Measurements from ENCODE around the gene MOCS3. TPM values are rescaled to one million over a fixed set of nuclear protein-coding genes. Genes with fewer than 3 reads are reported as not detected.

The MOCS3 gene
- total and polyA plus RNA-seq, 2 of the 13 experiments (the other 11 are each of a cell fraction or from before 2014, with no cell fraction given), result 3.7 to 8.4 TPM

DNA sequence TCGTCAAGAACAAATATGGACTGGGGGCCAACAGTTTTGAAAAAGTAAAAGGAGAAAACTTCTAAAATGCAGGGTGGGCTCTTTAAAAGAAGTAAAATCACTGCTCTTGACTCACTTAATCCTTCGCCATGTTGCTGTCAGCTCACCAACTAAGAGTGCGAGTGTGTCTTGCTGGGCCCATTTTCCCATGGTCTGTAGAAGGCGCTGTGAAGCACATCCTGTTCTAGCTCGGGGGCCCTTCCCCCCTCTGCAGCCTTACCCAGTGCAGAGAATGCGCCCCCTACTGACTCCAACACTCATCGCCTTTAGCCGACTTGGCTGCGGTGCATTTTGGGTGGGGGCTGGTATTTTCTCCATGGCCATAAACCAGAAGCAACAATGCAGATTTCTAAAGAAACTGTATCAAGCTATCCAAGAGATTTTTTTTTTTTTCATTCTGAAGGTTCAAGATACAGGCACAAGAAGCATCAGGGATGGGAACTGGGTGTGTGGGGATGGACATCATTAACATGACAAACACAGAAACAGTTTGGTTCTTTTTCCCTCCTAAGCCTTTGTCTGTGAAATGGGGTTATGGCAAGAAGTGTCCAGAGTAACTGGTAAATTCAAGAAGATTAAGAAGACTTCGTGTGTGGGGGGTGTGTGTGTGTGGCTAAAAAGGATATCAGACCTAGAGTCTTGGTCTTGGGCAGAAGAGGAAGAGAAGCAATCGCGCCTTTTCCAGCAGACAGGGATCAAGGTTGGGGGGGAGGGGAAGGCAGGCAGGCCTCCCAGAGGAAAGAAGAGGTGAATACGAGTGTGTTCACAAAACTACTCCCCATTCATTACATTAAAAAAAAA, 29.1 kb upstream of the MOCS3 start (continued):
- TF ChIP-seq, protein P1, sequence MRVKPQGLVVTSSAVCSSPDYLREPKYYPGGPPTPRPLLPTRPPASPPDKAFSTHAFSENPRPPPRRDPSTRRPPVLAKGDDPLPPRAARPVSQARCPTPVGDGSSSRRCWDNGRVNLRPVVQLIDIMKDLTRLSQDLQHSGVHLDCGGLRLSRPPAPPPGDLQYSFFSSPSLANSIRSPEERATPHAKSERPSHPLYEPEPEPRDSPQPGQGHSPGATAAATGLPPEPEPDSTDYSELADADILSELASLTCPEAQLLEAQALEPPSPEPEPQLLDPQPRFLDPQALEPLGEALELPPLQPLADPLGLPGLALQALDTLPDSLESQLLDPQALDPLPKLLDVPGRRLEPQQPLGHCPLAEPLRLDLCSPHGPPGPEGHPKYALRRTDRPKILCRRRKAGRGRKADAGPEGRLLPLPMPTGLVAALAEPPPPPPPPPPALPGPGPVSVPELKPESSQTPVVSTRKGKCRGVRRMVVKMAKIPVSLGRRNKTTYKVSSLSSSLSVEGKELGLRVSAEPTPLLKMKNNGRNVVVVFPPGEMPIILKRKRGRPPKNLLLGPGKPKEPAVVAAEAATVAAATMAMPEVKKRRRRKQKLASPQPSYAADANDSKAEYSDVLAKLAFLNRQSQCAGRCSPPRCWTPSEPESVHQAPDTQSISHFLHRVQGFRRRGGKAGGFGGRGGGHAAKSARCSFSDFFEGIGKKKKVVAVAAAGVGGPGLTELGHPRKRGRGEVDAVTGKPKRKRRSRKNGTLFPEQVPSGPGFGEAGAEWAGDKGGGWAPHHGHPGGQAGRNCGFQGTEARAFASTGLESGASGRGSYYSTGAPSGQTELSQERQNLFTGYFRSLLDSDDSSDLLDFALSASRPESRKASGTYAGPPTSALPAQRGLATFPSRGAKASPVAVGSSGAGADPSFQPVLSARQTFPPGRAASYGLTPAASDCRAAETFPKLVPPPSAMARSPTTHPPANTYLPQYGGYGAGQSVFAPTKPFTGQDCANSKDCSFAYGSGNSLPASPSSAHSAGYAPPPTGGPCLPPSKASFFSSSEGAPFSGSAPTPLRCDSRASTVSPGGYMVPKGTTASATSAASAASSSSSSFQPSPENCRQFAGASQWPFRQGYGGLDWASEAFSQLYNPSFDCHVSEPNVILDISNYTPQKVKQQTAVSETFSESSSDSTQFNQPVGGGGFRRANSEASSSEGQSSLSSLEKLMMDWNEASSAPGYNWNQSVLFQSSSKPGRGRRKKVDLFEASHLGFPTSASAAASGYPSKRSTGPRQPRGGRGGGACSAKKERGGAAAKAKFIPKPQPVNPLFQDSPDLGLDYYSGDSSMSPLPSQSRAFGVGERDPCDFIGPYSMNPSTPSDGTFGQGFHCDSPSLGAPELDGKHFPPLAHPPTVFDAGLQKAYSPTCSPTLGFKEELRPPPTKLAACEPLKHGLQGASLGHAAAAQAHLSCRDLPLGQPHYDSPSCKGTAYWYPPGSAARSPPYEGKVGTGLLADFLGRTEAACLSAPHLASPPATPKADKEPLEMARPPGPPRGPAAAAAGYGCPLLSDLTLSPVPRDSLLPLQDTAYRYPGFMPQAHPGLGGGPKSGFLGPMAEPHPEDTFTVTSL (CRISPR knock-in tag; IDR thresholded peaks at IDR 0.05; ENCODE audit: borderline replicate concordance), result no peak
- no peak for TF ChIP-seq ZNF724P (CRISPR knock-in tag; IDR thresholded peaks at IDR 0.05; ENCODE audit: borderline replicate concordance)
- peak in 1 of 2 experiments; percentile 89; a peak in 2 of 4 replicates for TF ChIP-seq KLF16 (CRISPR knock-in tag; IDR thresholded peaks at IDR 0.05)
- TF ChIP-seq, protein P2, sequence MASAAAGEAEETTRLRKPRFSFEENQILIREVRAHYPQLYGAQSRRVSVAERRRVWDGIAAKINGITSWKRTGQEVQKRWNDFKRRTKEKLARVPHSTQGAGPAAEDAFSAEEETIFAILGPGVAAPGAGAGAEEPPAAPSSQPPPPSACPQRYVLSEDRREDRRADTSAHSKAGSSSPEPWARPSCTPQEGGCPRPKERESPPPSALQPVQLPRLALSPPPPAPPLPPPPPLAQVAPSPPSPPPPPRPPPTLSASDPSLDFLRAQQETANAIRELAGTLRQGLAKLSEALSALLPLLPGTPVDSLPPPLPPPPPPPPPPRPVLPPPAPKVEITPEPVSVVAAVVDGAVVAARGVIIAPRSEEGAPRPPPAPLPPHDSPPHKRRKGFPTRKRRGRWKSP (CRISPR knock-in tag; IDR thresholded peaks at IDR 0.05), result peak; percentile 81
- TF ChIP-seq ZNF350 (CRISPR knock-in tag; IDR thresholded peaks at IDR 0.05; ENCODE audit: borderline replicate concordance, low read depth), result peak; percentile 85; the same call in 1 of the 2 replicates
- no peak for TF ChIP-seq POLR2AphosphoS5 (IDR thresholded peaks at IDR 0.05; ENCODE audit: low read depth, low read length)
- TF ChIP-seq SYNCRIP (IDR thresholded peaks at IDR 0.05; ENCODE audit: insufficient read depth, low read depth, low read length), result no peak
- TF ChIP-seq, protein P3, sequence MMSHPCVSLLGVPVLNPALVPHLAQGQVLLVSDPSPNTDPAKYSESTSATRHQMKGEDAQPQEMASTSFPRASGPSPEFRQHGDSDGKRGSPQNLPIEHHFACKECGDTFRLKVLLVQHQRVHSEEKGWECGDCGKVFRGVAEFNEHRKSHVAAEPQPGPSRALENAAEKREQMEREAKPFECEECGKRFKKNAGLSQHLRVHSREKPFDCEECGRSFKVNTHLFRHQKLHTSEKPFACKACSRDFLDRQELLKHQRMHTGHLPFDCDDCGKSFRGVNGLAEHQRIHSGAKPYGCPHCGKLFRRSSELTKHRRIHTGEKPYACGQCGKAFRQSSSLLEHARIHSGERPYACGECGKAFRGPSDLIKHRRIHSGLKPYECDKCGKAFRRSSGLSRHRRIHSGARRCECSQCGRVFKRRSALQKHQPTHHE (CRISPR knock-in tag; IDR thresholded peaks at IDR 0.05; ENCODE audit: borderline replicate concordance), result no peak
- TF ChIP-seq GPN1 (CRISPR knock-in tag; IDR thresholded peaks at IDR 0.05; ENCODE audit: borderline replicate concordance), result no peak
- TF ChIP-seq, protein P4, sequence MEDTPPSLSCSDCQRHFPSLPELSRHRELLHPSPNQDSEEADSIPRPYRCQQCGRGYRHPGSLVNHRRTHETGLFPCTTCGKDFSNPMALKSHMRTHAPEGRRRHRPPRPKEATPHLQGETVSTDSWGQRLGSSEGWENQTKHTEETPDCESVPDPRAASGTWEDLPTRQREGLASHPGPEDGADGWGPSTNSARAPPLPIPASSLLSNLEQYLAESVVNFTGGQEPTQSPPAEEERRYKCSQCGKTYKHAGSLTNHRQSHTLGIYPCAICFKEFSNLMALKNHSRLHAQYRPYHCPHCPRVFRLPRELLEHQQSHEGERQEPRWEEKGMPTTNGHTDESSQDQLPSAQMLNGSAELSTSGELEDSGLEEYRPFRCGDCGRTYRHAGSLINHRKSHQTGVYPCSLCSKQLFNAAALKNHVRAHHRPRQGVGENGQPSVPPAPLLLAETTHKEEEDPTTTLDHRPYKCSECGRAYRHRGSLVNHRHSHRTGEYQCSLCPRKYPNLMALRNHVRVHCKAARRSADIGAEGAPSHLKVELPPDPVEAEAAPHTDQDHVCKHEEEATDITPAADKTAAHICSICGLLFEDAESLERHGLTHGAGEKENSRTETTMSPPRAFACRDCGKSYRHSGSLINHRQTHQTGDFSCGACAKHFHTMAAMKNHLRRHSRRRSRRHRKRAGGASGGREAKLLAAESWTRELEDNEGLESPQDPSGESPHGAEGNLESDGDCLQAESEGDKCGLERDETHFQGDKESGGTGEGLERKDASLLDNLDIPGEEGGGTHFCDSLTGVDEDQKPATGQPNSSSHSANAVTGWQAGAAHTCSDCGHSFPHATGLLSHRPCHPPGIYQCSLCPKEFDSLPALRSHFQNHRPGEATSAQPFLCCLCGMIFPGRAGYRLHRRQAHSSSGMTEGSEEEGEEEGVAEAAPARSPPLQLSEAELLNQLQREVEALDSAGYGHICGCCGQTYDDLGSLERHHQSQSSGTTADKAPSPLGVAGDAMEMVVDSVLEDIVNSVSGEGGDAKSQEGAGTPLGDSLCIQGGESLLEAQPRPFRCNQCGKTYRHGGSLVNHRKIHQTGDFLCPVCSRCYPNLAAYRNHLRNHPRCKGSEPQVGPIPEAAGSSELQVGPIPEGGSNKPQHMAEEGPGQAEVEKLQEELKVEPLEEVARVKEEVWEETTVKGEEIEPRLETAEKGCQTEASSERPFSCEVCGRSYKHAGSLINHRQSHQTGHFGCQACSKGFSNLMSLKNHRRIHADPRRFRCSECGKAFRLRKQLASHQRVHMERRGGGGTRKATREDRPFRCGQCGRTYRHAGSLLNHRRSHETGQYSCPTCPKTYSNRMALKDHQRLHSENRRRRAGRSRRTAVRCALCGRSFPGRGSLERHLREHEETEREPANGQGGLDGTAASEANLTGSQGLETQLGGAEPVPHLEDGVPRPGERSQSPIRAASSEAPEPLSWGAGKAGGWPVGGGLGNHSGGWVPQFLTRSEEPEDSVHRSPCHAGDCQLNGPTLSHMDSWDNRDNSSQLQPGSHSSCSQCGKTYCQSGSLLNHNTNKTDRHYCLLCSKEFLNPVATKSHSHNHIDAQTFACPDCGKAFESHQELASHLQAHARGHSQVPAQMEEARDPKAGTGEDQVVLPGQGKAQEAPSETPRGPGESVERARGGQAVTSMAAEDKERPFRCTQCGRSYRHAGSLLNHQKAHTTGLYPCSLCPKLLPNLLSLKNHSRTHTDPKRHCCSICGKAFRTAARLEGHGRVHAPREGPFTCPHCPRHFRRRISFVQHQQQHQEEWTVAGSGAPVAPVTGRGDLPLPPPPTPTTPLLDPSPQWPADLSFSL (CRISPR knock-in tag; IDR thresholded peaks at IDR 0.05), result no peak
- TF ChIP-seq, protein P5, sequence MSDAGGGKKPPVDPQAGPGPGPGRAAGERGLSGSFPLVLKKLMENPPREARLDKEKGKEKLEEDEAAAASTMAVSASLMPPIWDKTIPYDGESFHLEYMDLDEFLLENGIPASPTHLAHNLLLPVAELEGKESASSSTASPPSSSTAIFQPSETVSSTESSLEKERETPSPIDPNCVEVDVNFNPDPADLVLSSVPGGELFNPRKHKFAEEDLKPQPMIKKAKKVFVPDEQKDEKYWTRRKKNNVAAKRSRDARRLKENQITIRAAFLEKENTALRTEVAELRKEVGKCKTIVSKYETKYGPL (CRISPR knock-in tag; IDR thresholded peaks at IDR 0.05), result no peak

All from HepG2 (cell line).